Ascending aorta (tissue), 2 donors: ENCODE data around the gene TRIM26. TPM values are rescaled to one million over a fixed set of nuclear protein-coding genes. Genes with fewer than 3 reads are reported as not detected.

Experiments used
- DNase-seq, 2 donors: peaks; one replicate each; pipeline ENCODE4 v3.0.0-alpha.2; 2019; ENCODE audit warnings: low spot score in 2 of 2
- H3K27ac ChIP-seq, 2 donors: fragments of 200-600 bp; sonication (generic); one replicate each; pipeline ENCODE4 v1.5.1; 2016 to 2017; ENCODE audit warnings: mild to moderate bottlenecking in 1 of 2
- H3K27me3 ChIP-seq: fragments of 200-600 bp; sonication (generic); one replicate; pipeline ENCODE4 v1.5.1; 2017
- H3K36me3 ChIP-seq, 2 donors: fragments of 200-600 bp; sonication (generic); one replicate each; pipeline ENCODE4 v1.5.1; 2016
- H3K4me1 ChIP-seq, 2 donors: fragments of 200-600 bp; sonication (generic); one replicate each; pipeline ENCODE4 v1.5.1; 2016 to 2017; ENCODE audit warnings: mild to moderate bottlenecking in 1 of 2
- H3K4me3 ChIP-seq, 2 donors: fragments of 200-600 bp; sonication (generic); one replicate each; pipeline ENCODE4 v1.5.1; 2016 to 2017; ENCODE audit warnings: mild to moderate bottlenecking in 1 of 2
- H3K9me3 ChIP-seq, 2 donors: fragments of 200-600 bp; sonication (generic); one replicate each; pipeline ENCODE4 v1.5.1; 2016
- intact Hi-C: fragments of 100-400 bp; cut with DNase I; formaldehyde crosslinking; loops from one replicate; pipeline ENCODE4 v1.15.1; 2023
- total RNA-seq: library from RNA; depleted of rRNA; stranded (reverse); fragments of >200 nt; gene quantifications from one replicate; pipeline ENCODE4 v1.1.0, GENCODE V29; 2016
- TF ChIP-seq, protein P1 (sequence below), 3 experiments: fragments of 200-600 bp in 2 of 3; fragments of 450-650 bp in 1 of 3; sonication (generic) in 2 of 3; IDR thresholded peaks; one replicate each; pipeline ENCODE4 v1.5.1; 2016 to 2019; ENCODE audit warnings: antibody characterized with exemption in 3 of 3, mild to moderate bottlenecking in 1 of 3, moderate library complexity in 1 of 3

TRIM26 gene
- total RNA-seq, 1 donor from 2014 or later = 38.6 TPM

DNA sequence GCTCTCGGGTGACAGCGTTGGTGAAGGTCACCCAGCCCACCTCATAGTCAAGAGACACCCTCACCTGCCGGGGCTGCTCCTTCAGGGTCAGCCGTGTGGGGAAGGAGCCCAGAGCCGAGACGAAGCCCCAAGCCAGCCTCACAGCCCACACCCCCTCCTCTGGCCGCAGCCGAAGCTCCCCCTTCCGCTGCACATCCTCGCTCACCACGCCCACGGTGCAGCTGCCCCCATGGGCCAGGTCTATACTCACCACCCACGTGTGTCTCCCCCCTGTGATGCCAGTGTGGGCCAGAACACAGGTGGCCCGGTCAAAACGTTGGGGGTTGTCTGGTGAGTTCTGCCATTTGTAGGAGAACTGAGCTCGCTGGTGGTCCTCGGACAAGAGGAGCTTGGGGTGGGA, 59.1 kb downstream of the TRIM26 start:
- no peaks in the 10 kb centered on the region for H3K9me3 ChIP-seq
- H3K36me3 ChIP-seq = no peaks in the 10 kb centered on the region
- no peak overlapping the region for H3K4me3 ChIP-seq
- TF ChIP-seq, protein P1, sequence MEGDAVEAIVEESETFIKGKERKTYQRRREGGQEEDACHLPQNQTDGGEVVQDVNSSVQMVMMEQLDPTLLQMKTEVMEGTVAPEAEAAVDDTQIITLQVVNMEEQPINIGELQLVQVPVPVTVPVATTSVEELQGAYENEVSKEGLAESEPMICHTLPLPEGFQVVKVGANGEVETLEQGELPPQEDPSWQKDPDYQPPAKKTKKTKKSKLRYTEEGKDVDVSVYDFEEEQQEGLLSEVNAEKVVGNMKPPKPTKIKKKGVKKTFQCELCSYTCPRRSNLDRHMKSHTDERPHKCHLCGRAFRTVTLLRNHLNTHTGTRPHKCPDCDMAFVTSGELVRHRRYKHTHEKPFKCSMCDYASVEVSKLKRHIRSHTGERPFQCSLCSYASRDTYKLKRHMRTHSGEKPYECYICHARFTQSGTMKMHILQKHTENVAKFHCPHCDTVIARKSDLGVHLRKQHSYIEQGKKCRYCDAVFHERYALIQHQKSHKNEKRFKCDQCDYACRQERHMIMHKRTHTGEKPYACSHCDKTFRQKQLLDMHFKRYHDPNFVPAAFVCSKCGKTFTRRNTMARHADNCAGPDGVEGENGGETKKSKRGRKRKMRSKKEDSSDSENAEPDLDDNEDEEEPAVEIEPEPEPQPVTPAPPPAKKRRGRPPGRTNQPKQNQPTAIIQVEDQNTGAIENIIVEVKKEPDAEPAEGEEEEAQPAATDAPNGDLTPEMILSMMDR (IDR thresholded peaks at IDR 0.05) = no peak
- no peak overlapping the region for H3K27ac ChIP-seq
- intact Hi-C loops = no loop called here
- DNase-seq = no peak
- peaks cover 0 to 3% of the 10 kb centered on the region in 2 donors for H3K4me1 ChIP-seq
- no peaks in the 10 kb centered on the region for H3K27me3 ChIP-seq

DNA sequence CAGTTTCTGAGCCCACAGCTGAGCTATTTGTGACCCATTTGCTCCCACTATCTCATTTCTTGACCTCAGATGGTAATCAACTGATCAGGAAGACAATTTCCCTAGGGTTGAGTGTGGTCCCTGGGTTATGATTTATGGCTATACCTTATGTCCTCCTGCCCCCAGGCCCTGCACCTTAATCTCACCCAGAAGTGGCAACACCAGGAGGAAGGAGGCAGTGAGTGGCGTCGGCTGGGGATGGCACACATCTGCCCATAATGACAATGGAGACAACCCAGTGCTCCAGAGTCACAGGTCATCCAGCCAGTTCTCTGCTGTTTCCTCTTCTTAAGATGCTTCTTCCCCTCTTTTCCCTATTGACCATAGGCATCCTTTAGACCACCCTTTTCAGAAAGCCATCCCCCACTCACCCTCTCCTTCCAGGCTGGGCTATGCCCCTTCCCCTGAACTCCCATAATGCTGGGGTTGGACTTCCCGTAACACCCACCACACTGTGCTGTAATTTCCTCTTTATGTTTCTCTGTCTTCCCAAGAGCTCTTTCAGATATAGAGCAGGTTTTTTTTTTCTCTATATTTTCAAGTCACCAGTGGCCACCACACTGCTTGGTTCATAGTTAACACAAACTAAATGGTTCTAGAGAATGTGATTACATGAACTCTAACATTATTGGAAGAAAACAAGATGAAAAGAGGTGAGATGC, 60.1 kb downstream of the TRIM26 start:
- no peaks in the 10 kb centered on the region for H3K9me3 ChIP-seq
- intact Hi-C loops = no loop called here
- H3K36me3 ChIP-seq = no peaks in the 10 kb centered on the region
- peaks cover 0 to 3% of the 10 kb centered on the region in 2 donors for H3K4me1 ChIP-seq
- no peak for DNase-seq
- H3K27me3 ChIP-seq = no peaks in the 10 kb centered on the region
- no peak overlapping the region for H3K27ac ChIP-seq
- TF ChIP-seq, protein P1 (IDR thresholded peaks at IDR 0.05) = no peak
- H3K4me3 ChIP-seq = no peak overlapping the region

DNA sequence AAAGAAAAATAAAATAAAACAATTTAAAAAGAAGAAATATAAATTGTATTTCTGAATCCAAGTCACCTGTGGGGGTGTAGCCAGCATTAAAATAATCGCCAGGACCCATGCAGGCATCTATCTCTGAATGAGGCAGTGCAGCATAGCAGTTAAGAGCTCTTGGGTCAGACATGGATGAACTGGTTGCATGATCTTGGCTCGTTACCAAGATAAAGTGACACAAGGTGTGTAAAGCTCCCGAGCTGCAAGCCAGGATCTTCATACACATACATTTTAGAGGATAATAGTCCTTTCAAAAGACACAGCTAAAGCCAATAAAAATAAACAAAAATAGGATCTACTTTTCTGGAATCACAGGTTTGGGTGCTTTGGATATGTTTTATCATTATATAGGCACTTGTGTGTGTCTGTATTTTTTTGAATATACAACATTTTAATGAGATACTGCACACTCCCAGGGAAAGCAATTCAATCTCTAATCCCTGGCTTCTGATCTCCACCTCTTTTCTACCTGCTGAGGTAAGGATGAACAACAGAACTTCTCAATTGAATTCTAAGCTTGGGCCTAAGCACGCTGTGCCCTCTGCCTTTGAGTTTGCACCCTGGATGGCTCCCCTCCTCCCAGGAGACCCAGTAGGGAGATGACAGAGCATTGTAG, 61.1 kb downstream of the TRIM26 start:
- Histone ChIP-seq H3K36me3 (no peaks in the 10 kb centered on the region), H3K9me3 (no peaks in the 10 kb centered on the region), H3K4me3 (no peak overlapping the region), H3K27me3 (no peaks in the 10 kb centered on the region), H3K4me1 (peaks cover 0 to 3% of the 10 kb centered on the region in 2 donors), H3K27ac (no peak overlapping the region)
- intact Hi-C loops = no loop called here
- TF ChIP-seq, protein P1 (IDR thresholded peaks at IDR 0.05) = no peak
- DNase-seq = no peak

DNA sequence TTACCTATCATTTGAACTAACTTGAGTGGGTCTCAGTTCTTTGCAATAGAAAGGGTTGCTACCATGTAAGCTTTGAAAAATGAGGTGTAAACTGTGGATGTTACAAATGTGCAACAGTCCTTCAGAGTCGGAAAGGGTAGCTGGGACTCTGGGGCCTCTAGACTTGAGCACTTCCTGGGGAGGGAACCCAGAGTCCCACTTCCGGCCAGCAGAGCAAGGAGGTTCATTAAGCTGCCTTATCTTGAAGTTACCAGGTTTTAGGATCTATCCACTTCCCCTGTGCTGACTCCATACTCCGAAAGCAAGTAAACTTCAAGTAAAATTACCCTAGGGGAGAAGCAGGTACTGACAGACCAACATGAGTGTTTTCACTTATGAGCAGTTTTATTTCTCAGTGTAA, 61.6 kb downstream of the TRIM26 start:
- H3K27ac ChIP-seq = no peak overlapping the region
- no peaks in the 10 kb centered on the region for H3K36me3 ChIP-seq
- H3K4me3 ChIP-seq = no peak overlapping the region
- TF ChIP-seq, protein P1 (IDR thresholded peaks at IDR 0.05) = no peak
- peaks cover 0 to 3% of the 10 kb centered on the region in 2 donors for H3K4me1 ChIP-seq
- intact Hi-C loops = no loop called here
- no peaks in the 10 kb centered on the region for H3K27me3 ChIP-seq
- no peak for DNase-seq
- no peaks in the 10 kb centered on the region for H3K9me3 ChIP-seq

DNA sequence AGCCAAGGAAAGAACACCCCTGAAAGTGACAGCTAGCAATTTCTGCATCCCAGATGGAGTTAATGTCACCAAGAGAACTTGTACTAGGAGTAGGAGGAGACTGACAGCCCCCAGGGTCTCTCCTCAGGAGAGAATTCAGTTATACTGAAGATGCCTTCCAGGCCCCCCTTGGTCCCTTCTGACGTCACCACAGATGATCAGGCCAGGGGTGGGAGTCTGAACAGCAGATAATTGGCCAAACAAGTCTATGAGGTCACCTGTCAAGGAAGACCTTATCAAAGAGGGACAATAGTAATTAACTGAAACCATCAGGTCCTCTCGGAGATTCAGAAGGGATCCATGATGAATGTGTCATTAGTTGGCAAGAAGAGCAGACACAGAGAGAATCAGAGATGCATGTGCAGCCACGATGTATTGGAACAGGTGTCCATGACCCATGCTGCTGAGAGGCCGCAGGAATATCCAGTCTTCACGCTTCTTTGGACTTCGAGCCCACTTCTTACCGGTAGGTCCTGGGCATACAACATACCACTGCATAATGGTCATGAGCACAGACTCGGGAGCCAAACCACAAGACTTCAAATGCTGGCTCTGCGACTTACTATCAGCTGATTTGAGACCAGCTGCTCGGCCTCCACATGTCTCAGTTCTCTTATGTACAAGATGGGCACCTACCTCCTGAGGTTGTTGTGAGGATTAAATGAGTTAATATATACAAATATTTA, 62.4 kb downstream of the TRIM26 start:
- intact Hi-C loops = no loop called here

More for the DNA sequence above, 62.4 kb downstream of the TRIM26 start:
- DNase-seq = no peak
- Histone ChIP-seq H3K4me3 (no peak overlapping the region), H3K36me3 (no peaks in the 10 kb centered on the region), H3K4me1 (peaks cover 0 to under 1% of the 10 kb centered on the region in 2 donors), H3K27ac (no peak overlapping the region), H3K27me3 (no peaks in the 10 kb centered on the region), H3K9me3 (no peaks in the 10 kb centered on the region)
- TF ChIP-seq, protein P1 (IDR thresholded peaks at IDR 0.05) = no peak
